HFFc6 (cell line): Measurements from ENCODE around the gene INSL6. TPM values are rescaled to one million over a fixed set of nuclear protein-coding genes. Genes with fewer than 3 reads are reported as not detected.
"Not testable (repeated sequence)": the region's sequence is repeated elsewhere in the genome, so short reads cannot be mapped to it uniquely, and the experiment has no call there.

Source experiments
- DNase-seq: peaks from one replicate; pipeline ENCODE4 v3.0.0-alpha.2; 2018
- H3K27ac Mint-ChIP-seq: 2 replicates; pipeline ENCODE4 v1.8.0; 2020; ENCODE audit warnings: mild to moderate bottlenecking, mixed read lengths
- H3K27me3 Mint-ChIP-seq: 2 replicates; pipeline ENCODE4 v1.8.0; 2021; ENCODE audit warnings: mild to moderate bottlenecking, moderate library complexity, mixed read lengths; ENCODE audit not compliant: insufficient read depth
- H3K36me3 Mint-ChIP-seq: 2 replicates; pipeline ENCODE4 v1.8.0; 2021; ENCODE audit warnings: low read depth, mixed read lengths
- H3K4me1 Mint-ChIP-seq: 2 replicates; pipeline ENCODE4 v1.8.0; 2020; ENCODE audit warnings: low read depth, mixed read lengths
- H3K4me3 Mint-ChIP-seq: 2 replicates; pipeline ENCODE4 v1.8.0; 2020; ENCODE audit warnings: mild to moderate bottlenecking, moderate library complexity, mixed read lengths
- H3K9me3 Mint-ChIP-seq: 2 replicates; pipeline ENCODE4 v1.8.0; 2020; ENCODE audit warnings: mild to moderate bottlenecking, mixed read lengths
- CTCF ChIP-seq: fragments of 200-600 bp; sonication (generic); IDR thresholded peaks from 2 replicates; pipeline ENCODE4 v1.5.0; 2021; ENCODE audit warnings: antibody characterized with exemption, mild to moderate bottlenecking
- total RNA-seq, 6 experiments: library from RNA; stranded (reverse); fragmentation: NEBNext Ultra II Directional; extraction: Animal tissue kit (Norgen Biotek cat#: 25700); gene quantifications; 2 replicates in 1 of 6; 3 replicates in 5 of 6; pipeline ENCODE4 v1.2.3, GENCODE V29; 2021

INSL6 gene
- total RNA-seq, 6 experiments from 2014 or later: not detected

DNA sequence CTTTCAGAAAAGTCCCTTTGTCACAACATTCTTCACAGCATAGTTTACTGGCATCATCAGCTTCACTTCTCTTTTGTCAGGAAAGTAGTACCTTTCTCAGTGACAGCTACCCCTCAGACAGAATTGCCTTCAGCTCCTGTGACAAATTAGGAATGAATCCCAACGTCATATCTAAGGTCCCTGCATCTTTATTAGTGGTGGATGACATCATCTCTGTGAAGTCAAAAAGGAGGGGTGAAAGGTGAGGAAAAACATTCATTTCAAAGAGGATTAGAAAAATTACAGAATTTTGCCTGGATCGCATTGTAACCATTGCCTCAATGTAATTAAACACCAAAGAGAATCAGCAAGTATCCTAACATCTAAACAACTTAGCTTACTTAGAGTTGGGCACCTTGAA, 7.9 kb upstream of the INSL6 start:
- Mint-ChIP-seq H3K27me3 (peaks cover 14% of the 10 kb centered on the region), H3K36me3 (no peaks in the 10 kb centered on the region), H3K27ac (no peak overlapping the region), H3K4me3 (no peak overlapping the region), H3K4me1 (no peaks in the 10 kb centered on the region), H3K9me3 (no peaks in the 10 kb centered on the region)
- no peak for TF ChIP-seq CTCF
- no peak for DNase-seq

DNA sequence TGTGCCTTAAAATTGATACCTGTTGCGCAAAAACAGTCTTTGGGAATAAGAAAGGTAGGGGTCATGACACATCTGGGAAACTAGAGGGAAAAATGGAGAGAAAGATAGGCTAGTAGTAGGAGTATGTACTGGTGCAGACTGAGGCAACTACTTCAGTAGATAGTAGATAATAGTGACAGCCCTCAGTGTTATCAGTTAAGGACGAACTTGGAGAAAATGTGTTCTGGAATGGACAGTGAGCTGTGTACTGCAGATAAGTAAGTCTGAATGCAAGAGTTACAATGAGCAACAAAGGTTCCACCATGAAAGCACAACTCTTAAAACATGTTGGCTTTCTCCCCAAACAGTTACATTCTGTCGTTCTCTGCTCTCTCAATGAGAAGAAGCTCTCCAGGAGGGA, 6.5 kb upstream of the INSL6 start:
- no peaks in the 10 kb centered on the region for H3K4me1 Mint-ChIP-seq

DNA sequence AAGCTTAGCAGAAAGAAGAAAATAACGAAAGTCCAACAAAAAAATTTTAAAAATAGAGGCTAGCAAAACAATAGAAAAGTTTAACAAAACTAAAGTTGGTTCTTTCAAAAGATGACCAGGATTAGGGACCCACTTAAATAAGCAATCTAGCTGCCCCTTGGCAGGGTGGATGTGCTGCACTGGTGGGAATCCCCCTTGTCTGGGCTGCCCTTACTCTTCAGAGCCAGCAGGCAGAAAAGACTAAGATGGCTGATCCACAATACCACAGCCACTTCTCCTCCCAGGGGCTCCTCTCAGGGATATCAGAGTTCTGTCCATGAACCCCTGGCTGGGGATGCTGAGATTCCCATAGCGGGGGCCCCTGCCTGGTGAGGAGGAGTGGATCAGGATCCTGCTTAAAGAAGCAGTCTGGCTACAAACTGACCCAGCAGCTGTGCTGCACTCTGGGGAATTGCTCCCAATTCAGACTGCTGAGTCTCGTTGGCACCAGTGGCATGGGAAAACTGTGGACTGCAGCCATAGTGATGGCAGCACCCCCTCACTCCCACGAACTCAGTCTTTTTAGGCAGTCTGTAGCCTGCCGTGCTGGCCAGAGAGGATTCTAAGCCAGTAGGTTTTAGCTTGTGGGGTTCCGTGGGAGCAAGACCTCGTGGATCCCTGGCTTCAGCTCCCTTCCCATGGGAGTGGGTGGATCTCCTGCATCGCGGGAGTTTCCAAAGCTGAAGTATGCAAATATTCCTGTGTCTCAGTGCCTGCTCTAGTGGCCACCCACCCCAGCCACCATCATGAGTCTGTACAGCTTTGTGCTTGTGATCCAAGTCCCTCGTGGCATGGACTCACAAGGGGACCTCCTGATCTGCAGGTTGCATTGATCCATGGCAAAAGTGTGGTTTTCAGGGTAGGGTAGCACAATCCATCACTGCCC, 2.9 kb upstream of the INSL6 start:
- H3K36me3 Mint-ChIP-seq: no peaks in the 10 kb centered on the region
- H3K4me1 Mint-ChIP-seq: no peaks in the 10 kb centered on the region
- H3K4me3 Mint-ChIP-seq: no peak overlapping the region
- no peak for TF ChIP-seq CTCF
- no peak for DNase-seq
- H3K27ac Mint-ChIP-seq: no peak overlapping the region
- H3K27me3 Mint-ChIP-seq: peaks cover 13% of the 10 kb centered on the region
- H3K9me3 Mint-ChIP-seq: no peaks in the 10 kb centered on the region

More for the DNA sequence above, 6.5 kb upstream of the INSL6 start:
- Mint-ChIP-seq H3K27ac (no peak overlapping the region), H3K27me3 (peaks cover 19% of the 10 kb centered on the region), H3K4me3 (no peak overlapping the region), H3K9me3 (no peaks in the 10 kb centered on the region), H3K36me3 (no peaks in the 10 kb centered on the region)
- no peak for TF ChIP-seq CTCF
- DNase-seq: no peak

- no peak overlapping the region for H3K27ac Mint-ChIP-seq
- H3K4me3 Mint-ChIP-seq: no peak overlapping the region; the same call in 1 of the 2 replicates
- no peaks in the 10 kb centered on the region for H3K9me3 Mint-ChIP-seq
- H3K4me1 Mint-ChIP-seq: no peaks in the 10 kb centered on the region
- TF ChIP-seq CTCF: peak; percentile 90
- no peaks in the 10 kb centered on the region for H3K36me3 Mint-ChIP-seq
- H3K27me3 Mint-ChIP-seq: peaks cover 13% of the 10 kb centered on the region
- peak; percentile 39 for DNase-seq
Measured at GRCh38 chr9:5186416-5187169, 1.2 kb upstream of the INSL6 start.

GRCh38 chr9:5184776-5185175, 663 bp downstream of the INSL6 start:
- no peak for DNase-seq
- no peak for TF ChIP-seq CTCF
- Mint-ChIP-seq H3K4me3 (no peak overlapping the region), H3K36me3 (no peaks in the 10 kb centered on the region), H3K27me3 (peaks cover 11% of the 10 kb centered on the region), H3K27ac (no peak overlapping the region), H3K4me1 (no peaks in the 10 kb centered on the region), H3K9me3 (peaks cover 9% of the 10 kb centered on the region; the same call in 1 of the 2 replicates)

- not testable (repeated sequence) for H3K4me3 Mint-ChIP-seq, H3K27me3 Mint-ChIP-seq, H3K27ac Mint-ChIP-seq, H3K36me3 Mint-ChIP-seq, DNase-seq, H3K4me1 Mint-ChIP-seq
- H3K9me3 Mint-ChIP-seq: peaks cover 13% of the 10 kb centered on the region
Measured at GRCh38 chr9:5180631-5181030, 4.8 kb downstream of the INSL6 start.
